CD4-positive, alpha-beta T cell treated with Interleukin-4 for 1 hour (primary cell): ENCODE measurements around the gene CCDC181.
"Not testable (repeated sequence)": the region's sequence is repeated elsewhere in the genome, so short reads cannot be mapped to it uniquely, and the experiment has no call there.

ENCODE experiments used
- DNase-seq, 2 donors: peaks; one replicate each; pipeline ENCODE4 v3.0.0-alpha.2; 2020 to 2022

CCDC181 gene

GRCh38 chr1:169427081-169427641 lies at the start of gene CCDC181:
TSS of gene CCDC181 (minus strand) at chr1:169427474. CDS start at chr1:169424927, 2,547 bp downstream.
- DNase-seq, result peak; percentile 51 to 62

- DNase-seq, result no peak
Observed at GRCh38 chr1:169475806-169476387, 48.6 kb upstream of the CCDC181 start.

- no peak for DNase-seq
Observed at GRCh38 chr1:169474302-169474995, 47.2 kb upstream of the CCDC181 start.

- DNase-seq, result no peak
Observed at GRCh38 chr1:169473347-169473746, 46.1 kb upstream of the CCDC181 start.

- DNase-seq, result no peak
Observed at GRCh38 chr1:169472738-169473137, 45.5 kb upstream of the CCDC181 start.

- no peak for DNase-seq
Observed at GRCh38 chr1:169468982-169469381, 41.7 kb upstream of the CCDC181 start.

- peak in 1 of 2 donors; percentile 41 for DNase-seq
Observed at GRCh38 chr1:169466259-169467230, 39.3 kb upstream of the CCDC181 start.

- DNase-seq, result no peak
Observed at GRCh38 chr1:169465281-169465680, 38.0 kb upstream of the CCDC181 start.

- DNase-seq, result no peak
Observed at GRCh38 chr1:169462385-169462784, 35.1 kb upstream of the CCDC181 start.

GRCh38 chr1:169461390-169462000 lies 34.2 kb upstream of the CCDC181 start:
- DNase-seq, result no peak

GRCh38 chr1:169460191-169460833 lies 33.0 kb upstream of the CCDC181 start:
- peak; percentile 35 to 48 for DNase-seq

- no peak for DNase-seq
Observed at GRCh38 chr1:169457443-169457842, 30.2 kb upstream of the CCDC181 start.

GRCh38 chr1:169456029-169456428 lies 28.8 kb upstream of the CCDC181 start:
- no peak for DNase-seq

- no peak for DNase-seq
Observed at GRCh38 chr1:169452921-169453320, 25.6 kb upstream of the CCDC181 start.

- no peak for DNase-seq
Observed at GRCh38 chr1:169451218-169451824, 24.0 kb upstream of the CCDC181 start.

- DNase-seq, result no peak
Observed at GRCh38 chr1:169443923-169444322, 16.6 kb upstream of the CCDC181 start.

- no peak for DNase-seq
Observed at GRCh38 chr1:169426174-169426705, 1.0 kb downstream of the CCDC181 start.

- DNase-seq, result no peak
Observed at GRCh38 chr1:169421309-169421708, 6.0 kb downstream of the CCDC181 start.

- DNase-seq, result no peak
Observed at GRCh38 chr1:169414952-169415351, 12.3 kb downstream of the CCDC181 start.

GRCh38 chr1:169408340-169408739 lies 18.9 kb downstream of the CCDC181 start:
- DNase-seq, result not testable (repeated sequence)

- DNase-seq, result not testable (repeated sequence)
Observed at GRCh38 chr1:169402578-169402977, 24.7 kb downstream of the CCDC181 start.
